Uterus (tissue), 4 donors: ENCODE data around the gene TRIM8. TPM values are rescaled to one million over a fixed set of nuclear protein-coding genes. Genes with fewer than 3 reads are reported as not detected.

Source experiments
- DNase-seq, 2 donors: peaks; one replicate each; pipeline ENCODE4 v3.0.0-alpha.2; 2019 to 2020
- H3K27ac ChIP-seq, 2 donors: fragments of 200-600 bp; sonication (generic); 1 replicate in 1 of 2; 2 replicates in 1 of 2; pipeline ENCODE4 v1.5.1; 2016 to 2018
- H3K27me3 ChIP-seq, 2 donors: fragments of 200-600 bp; sonication (generic); one replicate each; pipeline ENCODE4 v1.5.1; 2018 to 2019; ENCODE audit warnings: control low read depth in 1 of 2
- H3K36me3 ChIP-seq, 2 donors: fragments of 200-600 bp; sonication (generic); one replicate each; pipeline ENCODE4 v1.5.1; 2019; ENCODE audit warnings: control low read depth in 1 of 2
- H3K4me1 ChIP-seq, 2 donors: fragments of 200-600 bp; sonication (generic); one replicate each; pipeline ENCODE4 v1.5.1; 2018 to 2019; ENCODE audit warnings: control low read depth in 1 of 2
- H3K4me3 ChIP-seq, 2 donors: fragments of 200-600 bp; sonication (generic); 1 replicate in 1 of 2; 2 replicates in 1 of 2; pipeline ENCODE4 v1.5.1; 2018 to 2019; ENCODE audit warnings: mild to moderate bottlenecking in 1 of 2
- H3K9me3 ChIP-seq, 2 donors: fragments of 200-600 bp; sonication (generic); one replicate each; pipeline ENCODE4 v1.5.1; 2019; ENCODE audit warnings: control low read depth in 1 of 2
- POLR2A ChIP-seq, 2 donors: fragments of 450-650 bp; IDR thresholded peaks; one replicate each; pipeline ENCODE4 v1.6.1; 2016; ENCODE audit warnings: antibody characterized with exemption in 2 of 2, mild to moderate bottlenecking in 1 of 2, moderate library complexity in 1 of 2
- intact Hi-C: fragments of 100-400 bp; cut with DNase I; formaldehyde crosslinking; loops from one replicate; pipeline ENCODE4 v1.15.1; 2023; ENCODE audit warnings: low total_unique reads
- total RNA-seq, 4 donors: library from RNA; depleted of rRNA in 3 of 4; stranded (reverse); fragments of >200 nt in 3 of 4; gene quantifications; one replicate each; pipeline versions ENCODE4 v1.1.0 to v1.2.4, GENCODE V29; 2014 to 2023
- TF ChIP-seq, protein P1 (sequence below), 4 experiments: fragments of 200-600 bp in 2 of 4; fragments of 450-650 bp in 2 of 4; sonication (generic) in 2 of 4; IDR thresholded peaks; one replicate each; pipeline ENCODE4 v1.5.1; 2016 to 2019; ENCODE audit warnings: antibody characterized with exemption in 4 of 4, mild to moderate bottlenecking in 2 of 4, moderate library complexity in 1 of 4
- donor health status: DM: yes; HTN: yes; CAD: no.

TRIM8 gene
- total RNA-seq, 4 donors from 2014 or later = 71.2 to 119 (median 102) TPM

DNA sequence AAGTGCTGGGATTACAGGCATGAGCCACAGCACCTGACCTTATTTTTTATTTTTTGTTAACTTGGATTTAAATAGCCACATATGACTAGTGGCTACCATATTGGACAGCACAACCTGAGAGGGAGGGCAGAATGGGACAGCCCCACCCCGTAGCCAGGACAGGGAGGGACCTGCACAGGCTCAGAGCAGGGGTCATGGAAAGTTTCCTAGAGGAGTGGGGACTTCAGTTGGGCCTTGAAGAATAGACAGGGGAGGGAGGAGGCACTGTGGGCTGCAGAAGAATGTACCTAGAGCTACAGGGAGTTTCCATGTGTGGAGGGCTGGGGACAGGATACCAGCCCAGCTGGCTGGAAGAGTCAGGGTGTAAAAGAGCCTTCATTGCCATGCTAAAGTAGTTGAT, 8.8 kb downstream of the TRIM8 start:
- no peak for DNase-seq
- no peaks in the 10 kb centered on the region for H3K9me3 ChIP-seq
- no peaks in the 10 kb centered on the region for H3K27me3 ChIP-seq
- peaks cover 0 to 29% of the 10 kb centered on the region in 2 donors for H3K4me1 ChIP-seq
- H3K27ac ChIP-seq = no peak overlapping the region
- no peak for TF ChIP-seq POLR2A (IDR thresholded peaks at IDR 0.05)
- TF ChIP-seq, protein P1, sequence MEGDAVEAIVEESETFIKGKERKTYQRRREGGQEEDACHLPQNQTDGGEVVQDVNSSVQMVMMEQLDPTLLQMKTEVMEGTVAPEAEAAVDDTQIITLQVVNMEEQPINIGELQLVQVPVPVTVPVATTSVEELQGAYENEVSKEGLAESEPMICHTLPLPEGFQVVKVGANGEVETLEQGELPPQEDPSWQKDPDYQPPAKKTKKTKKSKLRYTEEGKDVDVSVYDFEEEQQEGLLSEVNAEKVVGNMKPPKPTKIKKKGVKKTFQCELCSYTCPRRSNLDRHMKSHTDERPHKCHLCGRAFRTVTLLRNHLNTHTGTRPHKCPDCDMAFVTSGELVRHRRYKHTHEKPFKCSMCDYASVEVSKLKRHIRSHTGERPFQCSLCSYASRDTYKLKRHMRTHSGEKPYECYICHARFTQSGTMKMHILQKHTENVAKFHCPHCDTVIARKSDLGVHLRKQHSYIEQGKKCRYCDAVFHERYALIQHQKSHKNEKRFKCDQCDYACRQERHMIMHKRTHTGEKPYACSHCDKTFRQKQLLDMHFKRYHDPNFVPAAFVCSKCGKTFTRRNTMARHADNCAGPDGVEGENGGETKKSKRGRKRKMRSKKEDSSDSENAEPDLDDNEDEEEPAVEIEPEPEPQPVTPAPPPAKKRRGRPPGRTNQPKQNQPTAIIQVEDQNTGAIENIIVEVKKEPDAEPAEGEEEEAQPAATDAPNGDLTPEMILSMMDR (IDR thresholded peaks at IDR 0.05) = no peak
- no peak overlapping the region for H3K4me3 ChIP-seq
- no peaks in the 10 kb centered on the region for H3K36me3 ChIP-seq
- intact Hi-C loops = no loop called here

DNA sequence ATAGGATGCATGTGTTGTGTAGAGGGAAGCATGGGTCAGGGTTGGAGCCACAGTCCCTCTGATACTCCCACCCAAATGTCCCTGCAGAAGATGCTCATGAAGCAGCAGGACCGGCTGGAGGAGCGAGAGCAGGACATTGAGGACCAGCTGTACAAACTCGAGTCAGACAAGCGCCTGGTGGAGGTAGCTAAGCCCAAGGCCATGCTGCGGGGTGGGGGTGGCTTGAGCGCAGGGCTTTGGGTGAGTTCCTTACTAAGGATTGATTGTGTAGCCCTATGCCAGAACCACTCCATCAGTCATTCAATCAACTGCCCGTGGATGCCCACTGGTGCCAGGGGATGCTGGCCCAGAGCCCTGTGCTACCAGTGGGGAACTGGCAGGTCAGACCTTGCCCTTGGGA, 10.3 kb downstream of the TRIM8 start:
- no peaks in the 10 kb centered on the region for H3K36me3 ChIP-seq
- H3K27ac ChIP-seq = no peak overlapping the region
- TF ChIP-seq, protein P1 (IDR thresholded peaks at IDR 0.05) = no peak
- TF ChIP-seq POLR2A (IDR thresholded peaks at IDR 0.05) = no peak
- H3K4me3 ChIP-seq = no peak overlapping the region
- H3K27me3 ChIP-seq = no peaks in the 10 kb centered on the region
- DNase-seq = no peak
- peaks cover 0 to 14% of the 10 kb centered on the region in 2 donors for H3K4me1 ChIP-seq
- no peaks in the 10 kb centered on the region for H3K9me3 ChIP-seq
- intact Hi-C loops = no loop called here

DNA sequence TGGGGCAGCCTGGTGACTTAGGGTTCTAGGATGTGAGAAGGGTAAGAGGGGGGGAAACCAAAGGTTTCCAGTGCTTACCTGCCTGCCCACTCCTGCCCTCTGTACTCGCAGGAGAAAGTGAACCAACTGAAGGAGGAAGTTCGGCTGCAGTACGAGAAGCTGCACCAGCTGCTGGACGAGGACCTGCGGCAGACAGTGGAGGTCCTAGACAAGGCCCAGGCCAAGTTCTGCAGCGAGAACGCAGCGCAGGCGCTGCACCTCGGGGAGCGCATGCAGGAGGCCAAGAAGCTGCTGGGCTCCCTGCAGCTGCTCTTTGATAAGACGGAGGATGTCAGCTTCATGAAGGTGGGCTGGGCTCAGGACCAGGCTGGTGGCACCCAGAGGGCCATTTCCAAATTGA, 10.7 kb downstream of the TRIM8 start:
- no peaks in the 10 kb centered on the region for H3K36me3 ChIP-seq
- no peak overlapping the region for H3K4me3 ChIP-seq
- no peaks in the 10 kb centered on the region for H3K27me3 ChIP-seq
- H3K27ac ChIP-seq = no peak overlapping the region
- DNase-seq = no peak
- intact Hi-C loops = no loop called here
- H3K9me3 ChIP-seq = no peaks in the 10 kb centered on the region
- no peak for TF ChIP-seq POLR2A (IDR thresholded peaks at IDR 0.05)
- TF ChIP-seq, protein P1 (IDR thresholded peaks at IDR 0.05) = no peak
- peaks cover 0 to 12% of the 10 kb centered on the region in 2 donors for H3K4me1 ChIP-seq

DNA sequence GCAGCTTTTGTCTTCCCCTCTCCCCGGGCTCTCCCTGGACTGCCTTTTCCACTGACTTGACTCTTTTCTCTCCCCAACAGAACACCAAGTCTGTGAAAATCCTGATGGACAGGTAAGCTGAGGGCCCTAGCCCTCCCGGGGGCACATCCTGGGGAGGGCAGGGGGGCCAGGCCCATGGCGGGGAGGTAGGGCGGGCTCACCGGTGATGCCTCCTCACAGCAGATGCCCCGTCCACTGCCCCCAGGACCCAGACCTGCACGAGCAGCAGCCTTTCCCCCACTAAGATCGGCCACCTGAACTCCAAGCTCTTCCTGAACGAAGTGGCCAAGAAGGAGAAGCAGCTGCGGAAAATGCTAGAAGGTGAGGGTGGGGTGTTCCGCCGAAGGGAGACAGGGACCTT, 11.7 kb downstream of the TRIM8 start:
- Histone ChIP-seq H3K27ac (no peak overlapping the region), H3K4me3 (no peak overlapping the region), H3K9me3 (no peaks in the 10 kb centered on the region), H3K36me3 (no peaks in the 10 kb centered on the region), H3K27me3 (no peaks in the 10 kb centered on the region), H3K4me1 (peaks cover 0 to 7% of the 10 kb centered on the region in 2 donors)
- no peak for DNase-seq
- TF ChIP-seq POLR2A (IDR thresholded peaks at IDR 0.05) = no peak
- TF ChIP-seq, protein P1 (IDR thresholded peaks at IDR 0.05) = no peak
- intact Hi-C loops = no loop called here

DNA sequence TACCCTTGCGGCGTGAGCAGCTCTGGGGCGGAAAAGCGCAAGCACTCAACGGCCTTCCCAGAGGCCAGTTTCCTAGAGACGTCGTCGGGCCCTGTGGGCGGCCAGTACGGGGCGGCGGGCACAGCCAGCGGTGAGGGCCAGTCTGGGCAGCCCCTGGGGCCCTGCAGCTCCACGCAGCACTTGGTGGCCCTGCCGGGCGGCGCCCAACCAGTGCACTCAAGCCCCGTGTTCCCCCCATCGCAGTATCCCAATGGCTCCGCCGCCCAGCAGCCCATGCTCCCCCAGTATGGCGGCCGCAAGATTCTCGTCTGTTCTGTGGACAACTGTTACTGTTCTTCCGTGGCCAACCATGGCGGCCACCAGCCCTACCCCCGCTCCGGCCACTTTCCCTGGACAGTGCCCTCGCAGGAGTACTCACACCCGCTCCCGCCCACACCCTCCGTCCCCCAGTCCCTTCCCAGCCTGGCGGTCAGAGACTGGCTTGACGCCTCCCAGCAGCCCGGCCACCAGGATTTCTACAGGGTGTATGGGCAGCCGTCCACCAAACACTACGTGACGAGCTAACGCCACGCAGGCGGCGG, 12.6 kb downstream of the TRIM8 start:
- TF ChIP-seq POLR2A (IDR thresholded peaks at IDR 0.05) = no peak
- TF ChIP-seq, protein P1 (IDR thresholded peaks at IDR 0.05) = no peak
- Histone ChIP-seq H3K4me3 (no peak overlapping the region), H3K4me1 (peaks cover 0 to 10% of the 10 kb centered on the region in 2 donors), H3K27ac (peak overlapping the region; percentile 42 to 58), H3K9me3 (no peaks in the 10 kb centered on the region), H3K36me3 (no peaks in the 10 kb centered on the region), H3K27me3 (no peaks in the 10 kb centered on the region)
- intact Hi-C loops = no loop called here
- no peak for DNase-seq
